GM19043 (cell line): ENCODE data around the gene EIF5AL1.
"Not testable (repeated sequence)": the region's sequence is repeated elsewhere in the genome, so short reads cannot be mapped to it uniquely, and the experiment has no call there.

Experiments used
- ATAC-seq: cut with Tn5 transposase; IDR thresholded peaks from one replicate; pipeline ENCODE4 v1.9.1; 2021; ENCODE audit warnings: low read depth; ENCODE audit not compliant: unreplicated experiment

EIF5AL1 gene

GRCh38 chr10:79509306-79509933 lies 2.9 kb upstream of the EIF5AL1 start:
- peak; percentile 61 for ATAC-seq

GRCh38 chr10:79509934-79510508 lies 2.3 kb upstream of the EIF5AL1 start:
- ATAC-seq: not testable (repeated sequence)

GRCh38 chr10:79516532-79517205 lies 4.3 kb downstream of the EIF5AL1 start:
- ATAC-seq: not testable (repeated sequence)

- not testable (repeated sequence) for ATAC-seq
Measured at GRCh38 chr10:79517567-79517966, 5.2 kb downstream of the EIF5AL1 start.

GRCh38 chr10:79521751-79522150 lies 9.4 kb downstream of the EIF5AL1 start:
- not testable (repeated sequence) for ATAC-seq

- not testable (repeated sequence) for ATAC-seq
Measured at GRCh38 chr10:79522464-79522863, 10.1 kb downstream of the EIF5AL1 start.

- not testable (repeated sequence) for ATAC-seq
Measured at GRCh38 chr10:79523157-79523853, 11.0 kb downstream of the EIF5AL1 start.

GRCh38 chr10:79525049-79525710 lies 12.8 kb downstream of the EIF5AL1 start:
- ATAC-seq: peak; percentile 92

- ATAC-seq: not testable (repeated sequence)
Measured at GRCh38 chr10:79528261-79528660, 15.9 kb downstream of the EIF5AL1 start.

- ATAC-seq: not testable (repeated sequence)
Measured at GRCh38 chr10:79533142-79533902, 21.0 kb downstream of the EIF5AL1 start.

- not testable (repeated sequence) for ATAC-seq
Measured at GRCh38 chr10:79533903-79534175, 21.5 kb downstream of the EIF5AL1 start.

- not testable (repeated sequence) for ATAC-seq
Measured at GRCh38 chr10:79538311-79538710, 26.0 kb downstream of the EIF5AL1 start.

GRCh38 chr10:79540930-79541329 lies 28.6 kb downstream of the EIF5AL1 start:
- peak; percentile 97 for ATAC-seq

GRCh38 chr10:79542626-79543025 lies 30.3 kb downstream of the EIF5AL1 start:
- no peak for ATAC-seq

- ATAC-seq: not testable (repeated sequence)
Measured at GRCh38 chr10:79544408-79544807, 32.1 kb downstream of the EIF5AL1 start.

GRCh38 chr10:79544926-79545659 lies 32.8 kb downstream of the EIF5AL1 start:
- ATAC-seq: not testable (repeated sequence)

GRCh38 chr10:79547128-79547527 lies 34.8 kb downstream of the EIF5AL1 start:
- not testable (repeated sequence) for ATAC-seq

- ATAC-seq: no peak
Measured at GRCh38 chr10:79547973-79548372, 35.6 kb downstream of the EIF5AL1 start.

GRCh38 chr10:79552143-79552542 lies 39.8 kb downstream of the EIF5AL1 start:
- no peak for ATAC-seq
